HEK293 (cell line): ENCODE results near the gene ZNF236.

Experiments used
- CTCF ChIA-PET: fragments of 350-600 bp; formaldehyde crosslinking; extraction: SDS; loops from one replicate; lab custom pipeline; 2021; ENCODE audit warnings: antibody characterized with exemption; lab: Yijun Ruan, JAX
- POLR2A ChIA-PET: fragments of 300-600 bp; formaldehyde crosslinking; extraction: SDS; loops from one replicate; lab custom pipeline; 2020; ENCODE audit warnings: antibody characterized with exemption, inconsistent platforms; lab: Yijun Ruan, JAX
- H3K27ac ChIP-seq: fragments of 200-500 bp; sonication (Bioruptor generic); 2 replicates; pipeline ENCODE4 v1.5.1; 2014; ENCODE audit warnings: low read depth, low read length, control low read depth, inconsistent platforms; ENCODE audit errors: extremely low read depth
- H3K36me3 ChIP-seq, 2 experiments: fragments of 200-500 bp in 1 of 2; sonication (Bioruptor generic) in 1 of 2; 1 replicate in 1 of 2; 2 replicates in 1 of 2; pipeline ENCODE4 v1.5.1; 2014 to 2017; ENCODE audit warnings: inconsistent platforms in 2 of 2, low read length in 2 of 2; ENCODE audit not compliant: control insufficient read depth in 2 of 2, insufficient read depth in 1 of 2
- H3K4me1 ChIP-seq: fragments of 200-500 bp; sonication (Bioruptor generic); 2 replicates; pipeline ENCODE4 v1.5.1; 2014; ENCODE audit warnings: mild to moderate bottlenecking, low read length, inconsistent platforms; ENCODE audit not compliant: control insufficient read depth, insufficient read depth
- H3K4me3 ChIP-seq: 2 replicates; pipeline ENCODE4 v1.5.1; 2011; ENCODE audit warnings: low read depth, mild to moderate bottlenecking, control low read depth, low read length, moderate library complexity
- H3K9me3 ChIP-seq: fragments of 200-500 bp; sonication (Bioruptor generic); 2 replicates; pipeline ENCODE4 v1.5.1; 2014; ENCODE audit warnings: low read depth, low read length, inconsistent platforms; ENCODE audit not compliant: control insufficient read depth, insufficient read depth
- GFI1B ChIP-seq: fragments of 450-650 bp; formaldehyde crosslinking; IDR thresholded peaks from 2 replicates; pipeline ENCODE4 v1.5.1; 2016; ENCODE audit warnings: missing biosample characterization, missing genetic modification characterization
- GLIS2 ChIP-seq: fragments of 450-650 bp; formaldehyde crosslinking; IDR thresholded peaks from 2 replicates; pipeline ENCODE4 v1.5.1; 2016; ENCODE audit warnings: missing biosample characterization, missing genetic modification characterization
- KLF10 ChIP-seq: fragments of 450-650 bp; IDR thresholded peaks from 2 replicates; pipeline ENCODE4 v1.5.1; 2018; ENCODE audit warnings: missing biosample characterization, mild to moderate bottlenecking, missing genetic modification characterization
- KLF16 ChIP-seq: fragments of 450-650 bp; formaldehyde crosslinking; IDR thresholded peaks from 2 replicates; pipeline ENCODE4 v1.5.1; 2017; ENCODE audit warnings: missing biosample characterization, missing genetic modification characterization
- KLF7 ChIP-seq: fragments of 450-650 bp; formaldehyde crosslinking; IDR thresholded peaks from 2 replicates; pipeline ENCODE4 v1.5.1; 2016; ENCODE audit warnings: missing biosample characterization, missing genetic modification characterization, borderline replicate concordance
- SP2 ChIP-seq: fragments of 450-650 bp; formaldehyde crosslinking; IDR thresholded peaks from 2 replicates; pipeline ENCODE4 v1.5.1; 2016; ENCODE audit warnings: missing biosample characterization, missing genetic modification characterization
- SP7 ChIP-seq: fragments of 450-650 bp; formaldehyde crosslinking; IDR thresholded peaks from 2 replicates; pipeline ENCODE4 v1.5.1; 2016; ENCODE audit warnings: missing biosample characterization, missing genetic modification characterization
- ZFP69B ChIP-seq: fragments of 450-650 bp; formaldehyde crosslinking; IDR thresholded peaks from 2 replicates; pipeline ENCODE4 v1.5.1; 2016; ENCODE audit warnings: missing biosample characterization, missing genetic modification characterization
- ZNF155 ChIP-seq: fragments of 450-650 bp; formaldehyde crosslinking; IDR thresholded peaks from 2 replicates; pipeline ENCODE4 v1.5.1; 2016; ENCODE audit warnings: missing biosample characterization, missing genetic modification characterization
- ZNF211 ChIP-seq: fragments of 450-650 bp; formaldehyde crosslinking; IDR thresholded peaks from 2 replicates; pipeline ENCODE4 v1.5.1; 2016; ENCODE audit warnings: low read depth, missing biosample characterization, missing genetic modification characterization
- ZNF248 ChIP-seq: fragments of 450-650 bp; formaldehyde crosslinking; IDR thresholded peaks from 2 replicates; pipeline ENCODE4 v1.5.1; 2017; ENCODE audit warnings: missing biosample characterization, missing genetic modification characterization
- ZNF292 ChIP-seq: fragments of 450-650 bp; formaldehyde crosslinking; IDR thresholded peaks from 2 replicates; pipeline ENCODE4 v1.5.1; 2016; ENCODE audit warnings: low read depth, missing biosample characterization, missing genetic modification characterization, borderline replicate concordance
- ZNF335 ChIP-seq: fragments of 450-650 bp; formaldehyde crosslinking; conservative IDR thresholded peaks from 2 replicates; pipeline ENCODE4 v1.5.1; 2016; ENCODE audit warnings: missing biosample characterization, missing genetic modification characterization
- ZNF549 ChIP-seq: fragments of 450-650 bp; IDR thresholded peaks from 2 replicates; pipeline ENCODE4 v1.5.1; 2018; ENCODE audit warnings: missing biosample characterization, missing genetic modification characterization, mild to moderate bottlenecking, inconsistent platforms, moderate library complexity
- ZNF677 ChIP-seq: fragments of 450-650 bp; IDR thresholded peaks from 2 replicates; pipeline ENCODE4 v1.5.0; 2018; ENCODE audit warnings: missing biosample characterization, mild to moderate bottlenecking, missing genetic modification characterization, moderate library complexity
- ZNF830 ChIP-seq: fragments of 450-650 bp; IDR thresholded peaks from 2 replicates; pipeline ENCODE4 v1.5.0; 2018; ENCODE audit warnings: missing biosample characterization, missing genetic modification characterization, low read depth, mild to moderate bottlenecking, moderate library complexity
- TF ChIP-seq, protein P1 (sequence below): fragments of 450-650 bp; formaldehyde crosslinking; IDR thresholded peaks from 2 replicates; pipeline ENCODE4 v1.5.1; 2016; ENCODE audit warnings: missing biosample characterization, missing genetic modification characterization
- TF ChIP-seq, protein P2 (sequence below): fragments of 450-650 bp; formaldehyde crosslinking; IDR thresholded peaks from 2 replicates; pipeline ENCODE4 v1.5.1; 2016; ENCODE audit warnings: missing biosample characterization, missing genetic modification characterization
- TF ChIP-seq, protein P3 (sequence below): fragments of 450-650 bp; formaldehyde crosslinking; optimal IDR thresholded peaks from 2 replicates; pipeline ENCODE3; 2016; ENCODE audit warnings: missing biosample characterization, mild to moderate bottlenecking, missing genetic modification characterization
- TF ChIP-seq, protein P4 (sequence below): fragments of 450-650 bp; formaldehyde crosslinking; IDR thresholded peaks from 2 replicates; pipeline ENCODE4 v1.5.1; 2016; ENCODE audit warnings: missing biosample characterization, missing genetic modification characterization
- TF ChIP-seq, protein P5 (sequence below): fragments of 450-650 bp; formaldehyde crosslinking; IDR thresholded peaks from 2 replicates; pipeline ENCODE4 v1.5.1; 2016; ENCODE audit warnings: missing biosample characterization, missing genetic modification characterization
- TF ChIP-seq, protein P6 (sequence below): fragments of 450-650 bp; formaldehyde crosslinking; IDR thresholded peaks from 2 replicates; pipeline ENCODE4; 2016; ENCODE audit warnings: missing biosample characterization, missing genetic modification characterization
- TF ChIP-seq, protein P7 (sequence below): fragments of 450-650 bp; formaldehyde crosslinking; IDR thresholded peaks from 2 replicates; pipeline ENCODE4 v1.5.1; 2016; ENCODE audit warnings: missing biosample characterization, missing genetic modification characterization, low read depth

Gene ZNF236

DNA sequence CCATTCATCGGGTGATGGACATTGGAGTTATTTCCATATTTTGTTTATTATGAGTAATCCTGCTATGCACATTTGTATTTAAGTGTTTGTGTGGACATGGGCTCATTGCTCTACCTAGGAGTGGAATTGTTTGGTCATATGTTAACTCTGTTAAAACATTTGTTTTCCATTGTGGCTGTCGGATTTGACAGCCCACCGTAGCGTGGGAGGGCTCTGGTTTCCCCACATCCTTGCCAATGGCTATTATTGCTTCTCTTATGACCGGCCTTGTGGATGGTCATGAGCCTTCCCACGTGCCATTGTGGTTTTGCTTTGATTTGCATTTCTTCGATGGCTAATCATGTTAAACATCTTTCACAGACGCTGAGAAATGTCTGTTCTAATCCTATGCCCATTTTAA lies 92.0 kb downstream of the ZNF236 start:
- H3K9me3 ChIP-seq: no peaks in the 10 kb centered on the region
- TF ChIP-seq ZNF155 (tag by site-specific recombination) (no peak), SP2 (tag by site-specific recombination) (no peak), SP7 (tag by site-specific recombination) (no peak), KLF16 (tag by site-specific recombination) (no peak), ZNF677 (tag by site-specific recombination) (no peak), ZNF248 (tag by site-specific recombination) (no peak), ZNF830 (no peak)
- TF ChIP-seq, protein P1, sequence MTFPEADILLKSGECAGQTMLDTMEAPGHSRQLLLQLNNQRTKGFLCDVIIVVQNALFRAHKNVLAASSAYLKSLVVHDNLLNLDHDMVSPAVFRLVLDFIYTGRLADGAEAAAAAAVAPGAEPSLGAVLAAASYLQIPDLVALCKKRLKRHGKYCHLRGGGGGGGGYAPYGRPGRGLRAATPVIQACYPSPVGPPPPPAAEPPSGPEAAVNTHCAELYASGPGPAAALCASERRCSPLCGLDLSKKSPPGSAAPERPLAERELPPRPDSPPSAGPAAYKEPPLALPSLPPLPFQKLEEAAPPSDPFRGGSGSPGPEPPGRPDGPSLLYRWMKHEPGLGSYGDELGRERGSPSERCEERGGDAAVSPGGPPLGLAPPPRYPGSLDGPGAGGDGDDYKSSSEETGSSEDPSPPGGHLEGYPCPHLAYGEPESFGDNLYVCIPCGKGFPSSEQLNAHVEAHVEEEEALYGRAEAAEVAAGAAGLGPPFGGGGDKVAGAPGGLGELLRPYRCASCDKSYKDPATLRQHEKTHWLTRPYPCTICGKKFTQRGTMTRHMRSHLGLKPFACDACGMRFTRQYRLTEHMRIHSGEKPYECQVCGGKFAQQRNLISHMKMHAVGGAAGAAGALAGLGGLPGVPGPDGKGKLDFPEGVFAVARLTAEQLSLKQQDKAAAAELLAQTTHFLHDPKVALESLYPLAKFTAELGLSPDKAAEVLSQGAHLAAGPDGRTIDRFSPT (tag by site-specific recombination): no peak
- TF ChIP-seq, protein P2, sequence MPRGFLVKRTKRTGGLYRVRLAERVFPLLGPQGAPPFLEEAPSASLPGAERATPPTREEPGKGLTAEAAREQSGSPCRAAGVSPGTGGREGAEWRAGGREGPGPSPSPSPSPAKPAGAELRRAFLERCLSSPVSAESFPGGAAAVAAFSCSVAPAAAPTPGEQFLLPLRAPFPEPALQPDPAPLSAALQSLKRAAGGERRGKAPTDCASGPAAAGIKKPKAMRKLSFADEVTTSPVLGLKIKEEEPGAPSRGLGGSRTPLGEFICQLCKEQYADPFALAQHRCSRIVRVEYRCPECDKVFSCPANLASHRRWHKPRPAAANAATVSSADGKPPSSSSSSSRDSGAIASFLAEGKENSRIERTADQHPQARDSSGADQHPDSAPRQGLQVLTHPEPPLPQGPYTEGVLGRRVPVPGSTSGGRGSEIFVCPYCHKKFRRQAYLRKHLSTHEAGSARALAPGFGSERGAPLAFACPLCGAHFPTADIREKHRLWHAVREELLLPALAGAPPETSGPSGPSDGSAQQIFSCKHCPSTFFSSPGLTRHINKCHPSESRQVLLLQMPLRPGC (tag by site-specific recombination): no peak
- TF ChIP-seq, protein P3, sequence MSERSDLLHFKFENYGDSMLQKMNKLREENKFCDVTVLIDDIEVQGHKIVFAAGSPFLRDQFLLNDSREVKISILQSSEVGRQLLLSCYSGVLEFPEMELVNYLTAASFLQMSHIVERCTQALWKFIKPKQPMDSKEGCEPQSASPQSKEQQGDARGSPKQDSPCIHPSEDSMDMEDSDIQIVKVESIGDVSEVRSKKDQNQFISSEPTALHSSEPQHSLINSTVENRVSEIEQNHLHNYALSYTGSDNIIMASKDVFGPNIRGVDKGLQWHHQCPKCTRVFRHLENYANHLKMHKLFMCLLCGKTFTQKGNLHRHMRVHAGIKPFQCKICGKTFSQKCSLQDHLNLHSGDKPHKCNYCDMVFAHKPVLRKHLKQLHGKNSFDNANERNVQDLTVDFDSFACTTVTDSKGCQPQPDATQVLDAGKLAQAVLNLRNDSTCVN (tag by site-specific recombination): no peak
- H3K4me3 ChIP-seq: no peak overlapping the region
- ChIA-PET POLR2A (no interaction called here), CTCF (no interaction called here)
- H3K4me1 ChIP-seq: no peaks in the 10 kb centered on the region
- H3K27ac ChIP-seq: no peak overlapping the region
- peaks cover 38 to 87% of the 10 kb centered on the region in 2 experiments for H3K36me3 ChIP-seq

DNA sequence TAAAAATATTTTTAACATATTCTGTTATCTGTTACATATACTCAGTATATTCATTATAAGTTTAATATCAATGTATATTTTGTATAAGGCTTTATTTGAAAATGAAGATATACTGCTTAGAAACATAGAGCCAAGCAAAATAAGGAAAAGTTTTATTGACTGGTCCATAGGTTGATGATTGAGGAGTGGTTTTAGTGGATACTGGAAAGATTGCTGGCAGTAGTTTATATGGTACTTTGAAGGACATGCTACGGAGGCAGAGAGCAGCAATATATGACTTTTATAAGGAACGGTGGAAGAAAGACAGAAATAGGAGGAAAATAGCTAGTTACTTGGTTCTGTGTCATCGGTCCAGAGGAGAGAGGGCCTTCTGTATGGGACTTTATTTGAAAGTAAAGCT lies 92.4 kb downstream of the ZNF236 start:
- Histone ChIP-seq H3K4me3 (no peak overlapping the region), H3K36me3 (peaks cover 35 to 87% of the 10 kb centered on the region in 2 experiments), H3K27ac (no peak overlapping the region), H3K4me1 (no peaks in the 10 kb centered on the region), H3K9me3 (no peaks in the 10 kb centered on the region)
- ChIA-PET CTCF (no interaction called here), POLR2A (no interaction called here)
- TF ChIP-seq, protein P4, sequence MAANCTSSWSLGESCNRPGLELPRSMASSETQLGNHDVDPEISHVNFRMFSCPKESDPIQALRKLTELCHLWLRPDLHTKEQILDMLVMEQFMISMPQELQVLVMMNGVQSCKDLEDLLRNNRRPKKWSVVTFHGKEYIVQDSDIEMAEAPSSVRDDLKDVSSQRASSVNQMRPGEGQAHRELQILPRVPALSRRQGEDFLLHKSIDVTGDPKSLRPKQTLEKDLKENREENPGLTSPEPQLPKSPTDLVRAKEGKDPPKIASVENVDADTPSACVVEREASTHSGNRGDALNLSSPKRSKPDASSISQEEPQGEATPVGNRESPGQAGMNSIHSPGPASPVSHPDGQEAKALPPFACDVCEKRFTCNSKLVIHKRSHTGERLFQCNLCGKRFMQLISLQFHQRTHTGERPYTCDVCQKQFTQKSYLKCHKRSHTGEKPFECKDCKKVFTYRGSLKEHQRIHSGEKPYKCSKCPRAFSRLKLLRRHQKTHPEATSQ (tag by site-specific recombination): no peak
- TF ChIP-seq KLF10 (no peak), KLF7 (tag by site-specific recombination) (no peak), GFI1B (tag by site-specific recombination) (no peak), ZNF335 (tag by site-specific recombination) (no peak), ZNF211 (tag by site-specific recombination) (no peak), ZNF549 (tag by site-specific recombination) (no peak), SP7 (tag by site-specific recombination) (no peak), GLIS2 (tag by site-specific recombination) (no peak), ZNF292 (tag by site-specific recombination) (no peak), ZFP69B (tag by site-specific recombination) (no peak)
- TF ChIP-seq, protein P5, sequence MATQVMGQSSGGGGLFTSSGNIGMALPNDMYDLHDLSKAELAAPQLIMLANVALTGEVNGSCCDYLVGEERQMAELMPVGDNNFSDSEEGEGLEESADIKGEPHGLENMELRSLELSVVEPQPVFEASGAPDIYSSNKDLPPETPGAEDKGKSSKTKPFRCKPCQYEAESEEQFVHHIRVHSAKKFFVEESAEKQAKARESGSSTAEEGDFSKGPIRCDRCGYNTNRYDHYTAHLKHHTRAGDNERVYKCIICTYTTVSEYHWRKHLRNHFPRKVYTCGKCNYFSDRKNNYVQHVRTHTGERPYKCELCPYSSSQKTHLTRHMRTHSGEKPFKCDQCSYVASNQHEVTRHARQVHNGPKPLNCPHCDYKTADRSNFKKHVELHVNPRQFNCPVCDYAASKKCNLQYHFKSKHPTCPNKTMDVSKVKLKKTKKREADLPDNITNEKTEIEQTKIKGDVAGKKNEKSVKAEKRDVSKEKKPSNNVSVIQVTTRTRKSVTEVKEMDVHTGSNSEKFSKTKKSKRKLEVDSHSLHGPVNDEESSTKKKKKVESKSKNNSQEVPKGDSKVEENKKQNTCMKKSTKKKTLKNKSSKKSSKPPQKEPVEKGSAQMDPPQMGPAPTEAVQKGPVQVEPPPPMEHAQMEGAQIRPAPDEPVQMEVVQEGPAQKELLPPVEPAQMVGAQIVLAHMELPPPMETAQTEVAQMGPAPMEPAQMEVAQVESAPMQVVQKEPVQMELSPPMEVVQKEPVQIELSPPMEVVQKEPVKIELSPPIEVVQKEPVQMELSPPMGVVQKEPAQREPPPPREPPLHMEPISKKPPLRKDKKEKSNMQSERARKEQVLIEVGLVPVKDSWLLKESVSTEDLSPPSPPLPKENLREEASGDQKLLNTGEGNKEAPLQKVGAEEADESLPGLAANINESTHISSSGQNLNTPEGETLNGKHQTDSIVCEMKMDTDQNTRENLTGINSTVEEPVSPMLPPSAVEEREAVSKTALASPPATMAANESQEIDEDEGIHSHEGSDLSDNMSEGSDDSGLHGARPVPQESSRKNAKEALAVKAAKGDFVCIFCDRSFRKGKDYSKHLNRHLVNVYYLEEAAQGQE (tag by site-specific recombination): no peak
- TF ChIP-seq, protein P6, sequence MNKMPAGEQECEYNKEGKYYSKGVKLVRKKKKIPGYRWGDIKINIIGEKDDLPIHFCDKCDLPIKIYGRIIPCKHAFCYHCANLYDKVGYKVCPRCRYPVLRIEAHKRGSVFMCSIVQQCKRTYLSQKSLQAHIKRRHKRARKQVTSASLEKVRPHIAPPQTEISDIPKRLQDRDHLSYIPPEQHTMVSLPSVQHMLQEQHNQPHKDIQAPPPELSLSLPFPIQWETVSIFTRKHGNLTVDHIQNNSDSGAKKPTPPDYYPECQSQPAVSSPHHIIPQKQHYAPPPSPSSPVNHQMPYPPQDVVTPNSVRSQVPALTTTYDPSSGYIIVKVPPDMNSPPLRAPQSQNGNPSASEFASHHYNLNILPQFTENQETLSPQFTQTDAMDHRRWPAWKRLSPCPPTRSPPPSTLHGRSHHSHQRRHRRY (tag by site-specific recombination): no peak
- TF ChIP-seq, protein P7, sequence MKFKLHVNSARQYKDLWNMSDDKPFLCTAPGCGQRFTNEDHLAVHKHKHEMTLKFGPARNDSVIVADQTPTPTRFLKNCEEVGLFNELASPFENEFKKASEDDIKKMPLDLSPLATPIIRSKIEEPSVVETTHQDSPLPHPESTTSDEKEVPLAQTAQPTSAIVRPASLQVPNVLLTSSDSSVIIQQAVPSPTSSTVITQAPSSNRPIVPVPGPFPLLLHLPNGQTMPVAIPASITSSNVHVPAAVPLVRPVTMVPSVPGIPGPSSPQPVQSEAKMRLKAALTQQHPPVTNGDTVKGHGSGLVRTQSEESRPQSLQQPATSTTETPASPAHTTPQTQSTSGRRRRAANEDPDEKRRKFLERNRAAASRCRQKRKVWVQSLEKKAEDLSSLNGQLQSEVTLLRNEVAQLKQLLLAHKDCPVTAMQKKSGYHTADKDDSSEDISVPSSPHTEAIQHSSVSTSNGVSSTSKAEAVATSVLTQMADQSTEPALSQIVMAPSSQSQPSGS (tag by site-specific recombination): no peak
